HG03097 (cell line): ENCODE measurements around the gene VWCE.
"Not testable (repeated sequence)": the region's sequence is repeated elsewhere in the genome, so short reads cannot be mapped to it uniquely, and the experiment has no call there.

Experiments
- ATAC-seq: cut with Tn5 transposase; IDR thresholded peaks from one replicate; pipeline ENCODE4 v1.9.1; 2021; ENCODE audit not compliant: unreplicated experiment, low FRiP score

Gene VWCE

DNA sequence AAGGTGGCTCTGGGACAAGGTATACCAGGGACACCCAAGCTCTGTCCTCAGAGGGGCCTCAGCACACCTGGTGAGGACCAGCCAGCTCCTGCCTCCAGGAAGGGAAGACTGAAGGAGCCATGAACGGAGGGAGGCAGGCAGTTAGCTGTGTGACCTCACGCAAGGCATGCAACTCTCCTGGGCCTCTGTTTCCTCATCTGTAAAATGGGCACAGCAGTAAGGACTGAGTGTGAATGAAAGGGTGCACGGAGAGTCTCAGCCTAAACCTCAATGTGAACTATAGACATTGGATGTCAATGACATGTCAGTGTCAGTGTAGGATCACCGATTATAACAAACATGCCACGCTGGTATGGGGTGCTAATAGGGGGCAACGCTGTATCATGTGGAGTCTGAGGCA, 35.8 kb downstream of the VWCE start:
- no peak for ATAC-seq

- ATAC-seq = no peak
Measured at GRCh38 chr11:61258546-61258945, 36.6 kb downstream of the VWCE start.

- no peak for ATAC-seq
Measured at GRCh38 chr11:61256710-61257482, 38.2 kb downstream of the VWCE start.

DNA sequence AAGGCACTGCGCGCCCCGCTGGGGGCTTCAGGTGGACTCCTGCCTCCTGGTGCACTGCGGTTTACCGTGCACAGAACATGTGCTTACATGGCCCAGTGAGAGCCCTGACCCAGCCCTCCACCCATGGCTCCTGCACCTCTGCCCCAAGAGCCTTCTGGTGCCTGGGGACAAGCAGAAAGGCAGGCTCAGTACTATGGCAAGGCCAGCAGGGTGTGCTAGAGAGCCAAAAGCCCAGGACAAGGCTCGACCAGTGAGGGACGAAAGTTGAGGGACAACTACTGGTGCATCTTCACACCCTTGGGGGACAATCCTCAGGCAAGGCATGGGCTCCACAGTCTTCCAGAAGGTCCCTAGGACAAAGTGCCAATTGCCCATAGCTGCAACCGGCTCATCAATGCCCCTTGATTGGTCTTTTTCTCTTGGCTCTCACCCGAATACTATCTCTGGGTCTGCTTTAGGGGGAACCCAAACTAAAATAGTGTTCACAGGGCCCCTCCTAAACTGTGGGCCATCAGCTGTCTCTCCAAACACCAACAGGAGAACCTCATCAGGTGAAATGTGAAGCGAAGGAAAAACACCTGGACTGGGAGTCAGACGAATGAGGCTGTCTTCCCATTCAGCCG, 40.6 kb downstream of the VWCE start:
- ATAC-seq = no peak

DNA sequence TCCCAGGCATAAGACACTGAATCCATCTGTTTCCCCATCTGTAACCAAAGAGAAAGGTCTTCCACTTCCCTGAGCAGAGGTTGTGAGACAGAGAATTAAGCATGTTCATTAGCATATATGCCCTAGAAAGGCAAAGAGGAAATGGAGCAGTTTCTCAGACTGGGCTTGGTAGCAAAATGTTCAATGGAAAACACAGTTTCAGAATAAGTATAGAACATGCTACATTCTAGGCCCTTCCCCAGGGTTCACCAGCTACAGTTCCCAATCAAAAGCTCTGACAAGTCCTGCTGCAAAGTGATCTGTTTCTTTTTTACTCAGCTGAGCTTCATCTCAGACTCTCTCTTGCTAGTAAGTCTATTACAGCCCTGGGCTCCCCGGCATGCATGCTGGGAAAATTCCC, 42.8 kb downstream of the VWCE start:
- ATAC-seq = not testable (repeated sequence)

GRCh38 chr11:61250796-61251765, 44.0 kb downstream of the VWCE start:
- not testable (repeated sequence) for ATAC-seq

DNA sequence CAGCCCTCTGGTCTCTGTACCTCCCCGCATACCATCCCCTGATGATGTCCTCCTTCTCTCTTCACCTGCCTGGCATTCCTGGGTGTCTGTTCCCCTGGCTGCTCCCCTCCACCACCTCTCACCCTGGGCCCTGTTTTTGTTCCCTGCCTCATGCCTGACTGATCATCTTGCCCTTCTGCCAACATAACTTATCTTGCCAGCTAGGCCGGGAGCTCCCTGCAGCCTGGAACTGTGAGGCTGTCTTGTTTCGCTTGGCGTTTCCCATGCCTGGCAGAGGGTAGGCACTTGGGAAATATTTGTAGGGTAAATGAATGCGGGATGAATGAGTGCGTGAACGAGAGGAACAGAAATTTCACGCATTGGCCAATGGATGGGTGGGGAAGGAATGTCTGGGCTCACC, 45.9 kb downstream of the VWCE start:
- ATAC-seq = not testable (repeated sequence)

DNA sequence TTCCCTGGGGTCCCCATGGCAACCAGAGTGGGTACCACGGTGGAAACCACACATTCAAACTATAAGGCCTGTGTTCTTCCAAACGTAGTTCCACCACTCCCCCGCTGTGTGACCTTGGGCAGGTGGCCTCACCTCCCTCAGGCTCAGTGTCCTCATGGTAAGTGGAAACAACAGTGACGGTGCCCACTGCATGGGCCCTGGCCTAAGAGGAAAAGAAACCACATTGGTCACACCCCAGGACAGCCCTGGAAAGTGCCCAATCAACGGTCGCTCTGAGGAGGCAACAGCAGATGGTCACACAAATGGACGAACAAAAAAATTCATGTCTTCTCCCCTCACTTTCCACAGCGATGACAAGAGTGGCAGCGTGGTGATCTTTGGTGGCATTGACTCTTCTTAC, 47.0 kb downstream of the VWCE start:
- not testable (repeated sequence) for ATAC-seq

DNA sequence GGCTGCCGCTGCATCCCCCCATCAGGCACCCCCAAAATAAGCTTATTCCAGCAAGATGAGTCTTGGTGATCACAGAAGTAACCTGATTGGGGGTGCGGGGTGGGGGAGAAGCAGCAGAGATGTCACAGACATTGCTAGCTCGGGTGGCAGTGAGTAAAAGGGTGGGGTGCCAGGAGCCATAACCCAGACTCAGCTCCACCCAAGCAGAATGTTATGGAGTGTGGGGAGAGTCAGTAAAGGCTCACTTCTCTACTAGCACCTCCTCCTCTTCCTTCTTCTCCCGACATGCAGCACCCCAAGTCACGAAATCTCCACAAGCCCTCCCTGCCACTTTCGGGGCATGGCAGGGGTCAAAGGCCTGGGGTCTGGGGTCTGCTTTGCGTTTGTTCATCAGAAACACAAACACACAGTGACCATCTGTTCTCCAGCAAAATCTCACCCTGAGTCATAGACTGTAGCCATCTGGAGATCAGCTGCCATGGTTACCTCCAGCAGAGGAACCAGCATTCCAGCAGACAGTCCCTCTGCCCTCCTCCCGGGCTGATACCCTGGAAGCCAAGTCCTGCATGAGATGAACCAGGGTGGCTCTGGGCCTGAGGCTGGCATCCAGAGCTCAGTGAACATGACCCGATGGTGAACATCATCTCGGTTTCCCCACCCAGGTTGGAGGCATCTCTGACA, 49.7 kb downstream of the VWCE start:
- ATAC-seq = not testable (repeated sequence)

GRCh38 chr11:61241526-61241925, 53.6 kb downstream of the VWCE start:
- ATAC-seq = not testable (repeated sequence)

DNA sequence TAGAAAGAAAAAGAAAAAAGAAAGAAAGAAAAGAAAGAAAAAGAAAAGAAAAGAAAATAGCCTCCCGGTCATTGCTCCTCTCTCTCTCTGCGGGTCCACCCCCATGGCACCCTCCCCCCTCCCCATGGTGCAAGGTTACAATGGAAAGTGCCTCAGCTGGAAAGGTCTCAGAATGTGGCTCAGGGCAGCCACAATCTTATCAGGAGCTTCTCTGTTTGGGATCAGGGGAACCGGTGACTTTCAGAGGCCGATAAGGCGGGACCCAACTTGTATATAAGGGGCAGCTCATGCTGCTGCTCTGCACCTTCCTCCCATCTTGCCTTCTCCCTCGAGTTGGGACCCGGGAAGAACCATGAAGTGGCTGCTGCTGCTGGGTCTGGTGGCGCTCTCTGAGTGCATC, 54.2 kb downstream of the VWCE start, which contains the start of gene PGA5:
Gene PGA5, plus strand, starts transcription at position 301 of the 400 bp plus-strand sequence. Its CDS starts 52 bp downstream, at position 353.
- ATAC-seq = not testable (repeated sequence)

- ATAC-seq = not testable (repeated sequence)
Measured at GRCh38 chr11:61240288-61240687, 54.8 kb downstream of the VWCE start.

DNA sequence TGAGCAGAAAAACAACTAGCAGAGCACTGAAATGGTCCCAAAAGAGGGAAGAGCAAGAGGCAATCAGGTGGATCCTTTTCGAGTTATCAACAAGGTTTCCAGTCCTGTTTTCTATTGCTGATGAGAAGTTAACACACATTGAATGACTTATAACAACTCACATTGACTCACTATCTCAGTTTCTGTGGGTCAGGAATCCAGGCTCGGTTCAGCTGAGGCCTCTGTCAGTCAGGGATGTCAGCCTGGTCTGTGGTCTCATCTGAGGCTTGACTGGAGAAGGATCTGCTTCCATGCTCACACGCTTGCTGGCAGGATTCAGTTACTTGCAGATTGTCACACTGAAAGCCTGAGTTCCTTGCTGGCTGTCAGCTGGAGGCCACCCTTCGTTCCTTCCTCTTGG, 58.0 kb downstream of the VWCE start:
- ATAC-seq = not testable (repeated sequence)

GRCh38 chr11:61232548-61233145, 62.5 kb downstream of the VWCE start:
- ATAC-seq = not testable (repeated sequence)

DNA sequence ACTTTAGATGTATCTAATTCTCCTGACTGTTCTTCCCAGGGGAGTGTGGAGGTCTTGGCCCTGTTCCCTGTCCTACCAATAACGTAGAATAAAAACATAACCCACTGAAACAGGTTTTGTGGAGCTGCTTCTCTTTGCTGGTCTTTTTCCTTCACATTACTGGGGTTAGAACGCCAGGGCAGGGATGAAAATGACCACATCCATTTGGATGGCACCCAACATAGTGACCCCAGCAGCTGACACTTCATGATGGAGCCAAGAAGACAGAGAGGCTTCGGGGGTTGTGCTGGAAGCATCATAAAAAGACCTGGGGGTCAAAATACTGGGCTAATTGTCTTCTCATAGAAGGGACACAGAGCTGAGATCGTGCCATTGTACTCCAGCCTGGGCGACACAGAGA, 63.5 kb downstream of the VWCE start:
- ATAC-seq = not testable (repeated sequence)

DNA sequence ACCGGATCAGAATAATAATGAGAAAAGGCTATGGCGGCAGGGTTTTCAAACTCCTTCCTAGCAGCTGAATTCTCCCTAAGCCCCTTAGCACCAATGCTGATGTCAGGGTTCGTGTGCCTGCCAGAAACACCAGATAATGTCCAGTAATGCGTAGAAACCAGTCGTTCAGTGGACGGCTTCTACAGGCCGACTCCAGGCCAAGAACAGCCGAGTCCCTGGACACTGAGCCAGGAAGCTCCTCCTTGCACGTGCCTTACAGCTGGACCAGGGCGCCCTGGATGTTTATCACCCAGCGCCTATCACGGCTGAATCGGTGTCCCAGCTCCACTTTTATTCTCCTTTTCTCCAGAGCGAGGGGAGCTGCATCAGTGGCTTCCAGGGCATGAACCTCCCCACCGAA, 64.1 kb downstream of the VWCE start:
- ATAC-seq = not testable (repeated sequence)

GRCh38 chr11:61229458-61229857, 65.7 kb downstream of the VWCE start:
- ATAC-seq = not testable (repeated sequence)

GRCh38 chr11:61226457-61227137, 68.5 kb downstream of the VWCE start:
- ATAC-seq = not testable (repeated sequence)

DNA sequence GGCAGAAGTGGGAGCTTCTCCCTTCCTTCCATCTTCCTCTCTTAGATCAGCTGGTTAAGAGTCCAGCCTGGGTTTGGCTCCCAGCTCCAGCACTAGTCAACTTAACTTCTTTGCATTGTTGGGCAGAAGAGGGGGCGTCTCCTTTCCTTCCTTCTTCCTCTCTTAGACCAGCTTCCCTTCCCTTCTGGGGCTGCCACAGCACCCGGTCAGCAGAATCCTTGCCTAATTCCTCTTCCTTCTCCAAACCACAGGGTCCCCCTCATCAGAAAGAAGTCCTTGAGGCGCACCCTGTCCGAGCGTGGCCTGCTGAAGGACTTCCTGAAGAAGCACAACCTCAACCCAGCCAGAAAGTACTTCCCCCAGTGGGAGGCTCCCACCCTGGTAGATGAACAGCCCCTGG, 72.4 kb downstream of the VWCE start:
- not testable (repeated sequence) for ATAC-seq
